ENCODE data around the gene MIA2. TPM values are rescaled to one million over a fixed set of nuclear protein-coding genes. Genes with fewer than 3 reads are reported as not detected.

Gene MIA2
- polyA plus RNA-seq, 3 donors: 8.8 to 25.2 (median 9.8) TPM

Other genes with a start within 250 kb of the MIA2 start
- 10 to 100 TPM in 2 of 3 donors, 1 to 10 TPM in 1; 6.5 to 40.5 (median 36.5) TPM for gene SEC23A, start 130.7 kb upstream of the MIA2 start, polyA plus RNA-seq
- 10 to 100 TPM in 1 of 3 donors, 1 to 10 TPM in 2; 5.5 to 11.0 (median 8.3) TPM for gene GEMIN2, start 119.6 kb upstream of the MIA2 start, polyA plus RNA-seq
- 10 to 100 TPM in 2 of 3 donors, 1 to 10 TPM in 1; 6.6 to 14.5 (median 10.6) TPM for gene TRAPPC6B, start 63.6 kb upstream of the MIA2 start, polyA plus RNA-seq
- gene PNN, start 58.7 kb upstream of the MIA2 start, polyA plus RNA-seq: 10 to 100 TPM; 25.4 to 39.3 (median 34.8) TPM
- gene FBXO33, start 198.5 kb downstream of the MIA2 start, polyA plus RNA-seq: 1 to 10 TPM; 2.8 to 7.0 (median 6.1) TPM